Vagina (tissue), 2 donors: Measurements from ENCODE around the gene CDC20B. TPM values are rescaled to one million over a fixed set of nuclear protein-coding genes. Genes with fewer than 3 reads are reported as not detected.
A peak's percentile ranks its signal among the peaks of the same experiment; 100 is the strongest.

Source experiments
- DNase-seq, 2 donors: peaks; one replicate each; pipeline ENCODE4 v3.0.0-alpha.2; 2017; ENCODE audit errors: extremely low spot score in 2 of 2
- H3K27ac ChIP-seq: fragments of 200-600 bp; sonication (generic); one replicate; pipeline ENCODE4 v1.5.1; 2019
- H3K27me3 ChIP-seq: fragments of 200-600 bp; sonication (generic); one replicate; pipeline ENCODE4 v1.5.1; 2019
- H3K36me3 ChIP-seq, 2 donors: fragments of 200-600 bp; sonication (generic); one replicate each; pipeline ENCODE4 v1.5.1; 2017 to 2019
- H3K4me1 ChIP-seq: fragments of 200-600 bp; sonication (generic); one replicate; pipeline ENCODE4 v1.5.1; 2019
- H3K4me3 ChIP-seq, 2 donors: fragments of 200-600 bp; sonication (generic); 1 replicate in 1 of 2; 2 replicates in 1 of 2; pipeline ENCODE4 v1.5.1; 2016 to 2019
- H3K9me3 ChIP-seq: fragments of 200-600 bp; sonication (generic); one replicate; pipeline ENCODE4 v1.5.1; 2019
- CTCF ChIP-seq, 3 experiments: fragments of 450-650 bp in 2 of 3; fragments of 200-600 bp in 1 of 3; sonication (generic) in 1 of 3; IDR thresholded peaks; one replicate each; pipeline ENCODE4 v1.5.1; 2017 to 2019; ENCODE audit warnings: antibody characterized with exemption in 3 of 3, mild to moderate bottlenecking in 2 of 3, moderate library complexity in 2 of 3
- POLR2A ChIP-seq, 2 donors: fragments of 450-650 bp; IDR thresholded peaks; one replicate each; pipeline ENCODE4 v1.6.1; 2017; ENCODE audit warnings: antibody characterized with exemption in 2 of 2, mild to moderate bottlenecking in 2 of 2, moderate library complexity in 2 of 2
- POLR2AphosphoS5 ChIP-seq, 2 donors: sonication (generic); formaldehyde crosslinking; IDR thresholded peaks; one replicate each; pipeline ENCODE4 v1.9.0; 2017; ENCODE audit warnings: antibody characterized with exemption in 2 of 2, mild to moderate bottlenecking in 2 of 2, low read depth in 1 of 2; ENCODE audit not compliant: insufficient read depth in 1 of 2
- intact Hi-C: fragments of 100-400 bp; cut with DNase I; formaldehyde crosslinking; loops from one replicate; pipeline ENCODE4 v1.15.1; 2023
- total RNA-seq: library from RNA; depleted of rRNA; stranded (reverse); fragments of >200 nt; gene quantifications from one replicate; pipeline ENCODE4 v1.2.3, GENCODE V29; 2016

Gene CDC20B
- total RNA-seq, 1 donor from 2014 or later = not detected

- no peak overlapping the region for H3K4me3 ChIP-seq
- H3K36me3 ChIP-seq = no peaks in the 10 kb centered on the region
- intact Hi-C loops = loop anchor here (5.0 kb wide), 1 partner anchor 247 kb away; no protein-coding TSS in a partner anchor
- no peak for DNase-seq
- TF ChIP-seq POLR2A (IDR thresholded peaks at IDR 0.05) (no peak), POLR2AphosphoS5 (IDR thresholded peaks at IDR 0.05; ENCODE audit: insufficient read depth in 1 of 2, low read depth in 1 of 2) (no peak), CTCF (IDR thresholded peaks at IDR 0.05) (no peak)
- H3K9me3 ChIP-seq = no peaks in the 10 kb centered on the region
- H3K27ac ChIP-seq = no peak overlapping the region
- no peaks in the 10 kb centered on the region for H3K27me3 ChIP-seq
- no peaks in the 10 kb centered on the region for H3K4me1 ChIP-seq
Observed at GRCh38 chr5:55149308-55149795, 23.6 kb downstream of the CDC20B start.

DNA sequence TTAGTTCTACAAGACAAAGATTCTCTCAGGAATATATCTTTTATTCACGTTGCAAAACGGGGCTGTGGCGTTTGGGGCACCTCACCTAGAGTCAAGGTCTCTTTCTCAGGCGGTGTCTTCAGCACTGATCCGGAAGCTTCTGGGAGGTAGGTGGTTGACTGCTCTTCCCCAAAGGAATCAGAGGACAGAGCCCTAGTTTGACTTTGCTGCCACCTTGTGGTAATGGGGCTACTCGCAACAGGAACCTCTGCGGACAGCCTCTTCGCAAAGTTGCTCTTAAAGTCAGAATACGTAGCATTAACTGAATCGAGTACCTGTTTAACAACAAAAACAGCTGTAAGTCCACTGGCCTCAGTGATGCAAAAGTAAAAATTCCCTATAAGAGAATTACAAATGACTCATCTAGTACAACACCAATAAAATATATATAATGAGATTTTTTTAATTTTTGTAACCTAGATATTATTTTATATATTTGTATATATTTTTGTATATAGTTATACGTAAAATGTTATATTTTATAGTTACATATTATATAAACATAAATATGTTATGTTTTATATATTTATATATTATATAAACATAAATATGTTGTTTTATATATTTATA is 26.3 kb downstream of the CDC20B start:
- Histone ChIP-seq H3K27me3 (no peaks in the 10 kb centered on the region), H3K4me1 (no peaks in the 10 kb centered on the region), H3K9me3 (no peaks in the 10 kb centered on the region), H3K4me3 (no peak overlapping the region), H3K36me3 (no peaks in the 10 kb centered on the region), H3K27ac (no peak overlapping the region)
- TF ChIP-seq POLR2A (IDR thresholded peaks at IDR 0.05) = no peak
- TF ChIP-seq CTCF (IDR thresholded peaks at IDR 0.05) = peak; percentile 86 to 88 (median 86)
- peak in 1 of 2 donors; percentile 14 for TF ChIP-seq POLR2AphosphoS5 (IDR thresholded peaks at IDR 0.05; ENCODE audit: insufficient read depth in 1 of 2, low read depth in 1 of 2)
- DNase-seq = no peak
- intact Hi-C loops = loop anchor here (5.0 kb wide), 1 partner anchor 244 kb away; no protein-coding TSS in a partner anchor

- TF ChIP-seq POLR2AphosphoS5 (IDR thresholded peaks at IDR 0.05; ENCODE audit: insufficient read depth in 1 of 2, low read depth in 1 of 2) (no peak), POLR2A (IDR thresholded peaks at IDR 0.05) (no peak), CTCF (IDR thresholded peaks at IDR 0.05) (no peak)
- Histone ChIP-seq H3K27ac (no peak overlapping the region), H3K4me3 (no peak overlapping the region), H3K4me1 (no peaks in the 10 kb centered on the region), H3K9me3 (no peaks in the 10 kb centered on the region), H3K27me3 (no peaks in the 10 kb centered on the region), H3K36me3 (no peaks in the 10 kb centered on the region)
- intact Hi-C loops = loop anchor here (5.0 kb wide), 1 partner anchor 244 kb away; no protein-coding TSS in a partner anchor
- no peak for DNase-seq
Observed at GRCh38 chr5:55146080-55146479, 26.9 kb downstream of the CDC20B start.

DNA sequence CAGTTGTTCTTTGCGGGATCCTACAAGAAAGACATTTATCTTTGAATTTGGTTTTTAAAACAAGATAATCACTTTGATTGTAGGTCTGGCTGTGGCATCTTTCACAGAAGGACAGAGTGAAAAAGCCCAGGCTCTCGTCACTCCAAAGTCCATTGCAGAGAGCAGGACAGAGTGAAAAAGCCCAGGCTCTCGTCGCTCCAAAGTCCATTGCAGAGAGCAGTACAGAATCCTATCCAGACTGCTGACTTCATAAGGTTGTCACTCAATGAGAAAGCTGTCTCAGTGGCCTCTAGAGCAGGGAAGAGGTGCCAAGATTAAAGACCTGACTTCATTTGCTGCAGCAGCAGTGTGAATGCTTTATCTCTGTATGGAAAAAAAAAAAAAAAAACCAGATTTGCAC is 29.4 kb downstream of the CDC20B start:
- H3K36me3 ChIP-seq = no peaks in the 10 kb centered on the region
- H3K4me1 ChIP-seq = no peaks in the 10 kb centered on the region
- H3K4me3 ChIP-seq = no peak overlapping the region
- DNase-seq = no peak
- H3K9me3 ChIP-seq = no peaks in the 10 kb centered on the region
- no peaks in the 10 kb centered on the region for H3K27me3 ChIP-seq
- intact Hi-C loops = no loop called here
- no peak overlapping the region for H3K27ac ChIP-seq
- TF ChIP-seq CTCF (IDR thresholded peaks at IDR 0.05) (no peak), POLR2AphosphoS5 (IDR thresholded peaks at IDR 0.05; ENCODE audit: insufficient read depth in 1 of 2, low read depth in 1 of 2) (no peak), POLR2A (IDR thresholded peaks at IDR 0.05) (no peak)
